Erythroblast (primary cell): ENCODE data around the gene EID1.

Experiments
- GATA1 ChIP-seq: IDR thresholded peaks from 2 replicates; pipeline ENCODE4 v1.6.1; 2011; ENCODE audit warnings: low read depth, mild to moderate bottlenecking, control low read depth, low read length, moderate library complexity
- POLR2A ChIP-seq: IDR thresholded peaks from 2 replicates; pipeline ENCODE4 v1.6.1; 2011; ENCODE audit warnings: mild to moderate bottlenecking, low read length

GRCh38 chr15:48876057-48876456 lies 1.9 kb upstream of the EID1 start:
- TF ChIP-seq POLR2A (no peak), GATA1 (no peak)
